CD4-positive, alpha-beta T cell (primary cell): Measurements from ENCODE around the gene FAM222B. TPM values are rescaled to one million over a fixed set of nuclear protein-coding genes. Genes with fewer than 3 reads are reported as not detected.

Source experiments
- ATAC-seq: fragments of 200-7000 bp; cut with Tn5 transposase; one replicate; pipeline ENCODE4 v1.10.0; 2022; ENCODE audit warnings: mild to moderate bottlenecking; ENCODE audit not compliant: poor library complexity
- CTCF ChIA-PET: fragments of 350-600 bp; sonication (Branson Sonifier 250); formaldehyde crosslinking; loops from one replicate; lab custom pipeline; 2021; ENCODE audit warnings: antibody characterized with exemption, inconsistent platforms; lab: Charles Lee
- POLR2A ChIA-PET: fragments of 350-600 bp; sonication (Branson Sonifier 250); formaldehyde crosslinking; loops from one replicate; lab custom pipeline; 2021; ENCODE audit warnings: antibody characterized with exemption, inconsistent platforms; lab: Charles Lee
- DNase-seq, 14 experiments: peaks; one replicate each; pipeline ENCODE4 v3.0.0-alpha.2; 2013 to 2020; ENCODE audit warnings: mixed read lengths in 2 of 14
- H3K27ac ChIP-seq, 2 donors: one replicate each; pipeline versions ENCODE4 v1.5.1 to v1.7.0; 2013; ENCODE audit warnings: low read length in 2 of 2, low read depth in 1 of 2, mild to moderate bottlenecking in 1 of 2
- H3K27me3 ChIP-seq, 2 experiments: 1 replicate in 1 of 2; 2 replicates in 1 of 2; pipeline versions ENCODE4 v1.6.1 to v1.7.0; 2013; ENCODE audit warnings: low read length in 2 of 2, control low read depth in 1 of 2, mild to moderate bottlenecking in 1 of 2, moderate library complexity in 1 of 2; ENCODE audit not compliant: insufficient read depth in 2 of 2, control insufficient read depth in 1 of 2
- H3K36me3 ChIP-seq: one replicate; pipeline ENCODE4 v1.6.1; 2013; ENCODE audit warnings: low read length, control low read depth; ENCODE audit not compliant: insufficient read depth
- H3K4me1 ChIP-seq: one replicate; pipeline ENCODE4 v1.6.1; 2013; ENCODE audit warnings: low read length, control low read depth; ENCODE audit not compliant: insufficient read depth
- H3K4me3 ChIP-seq: one replicate; pipeline ENCODE4 v1.5.1; 2013; ENCODE audit warnings: mild to moderate bottlenecking, low read length, moderate library complexity
- H3K9me3 ChIP-seq, 2 experiments: 1 replicate in 1 of 2; 2 replicates in 1 of 2; pipeline versions ENCODE4 v1.6.1 to v1.7.0; 2013; ENCODE audit warnings: low read length in 2 of 2, mild to moderate bottlenecking in 2 of 2, control low read depth in 1 of 2, moderate library complexity in 1 of 2; ENCODE audit not compliant: control insufficient read depth in 1 of 2, insufficient read depth in 1 of 2
- H3K27ac Mint-ChIP-seq: one replicate; pipeline ENCODE4 v1.8.0; 2020; ENCODE audit warnings: mixed read lengths
- H3K27me3 Mint-ChIP-seq: one replicate; pipeline ENCODE4 v1.8.0; 2021; ENCODE audit warnings: mixed read lengths
- H3K36me3 Mint-ChIP-seq: one replicate; pipeline ENCODE4 v1.8.0; 2021; ENCODE audit warnings: low read depth, mixed read lengths
- H3K4me1 Mint-ChIP-seq: one replicate; pipeline ENCODE4 v1.8.0; 2021; ENCODE audit warnings: low read depth, mixed read lengths
- H3K4me3 Mint-ChIP-seq: one replicate; pipeline ENCODE4 v1.8.0; 2020; ENCODE audit warnings: mild to moderate bottlenecking, mixed read lengths
- H3K9me3 Mint-ChIP-seq: one replicate; pipeline ENCODE4 v1.8.0; 2020; ENCODE audit warnings: mixed read lengths
- intact Hi-C, 2 experiments: fragments of 100-400 bp; cut with DNase I in 1 of 2; cut with micrococcal nuclease in 1 of 2; formaldehyde crosslinking; loops; one replicate each; pipeline versions ENCODE4 v1.15.1 to v1.9.0; 2023 to 2025; cut with DNase I, micrococcal nuclease
- total RNA-seq, 174 experiments: library from RNA in 2 of 174; stranded (reverse) in 2 of 174; gene quantifications; one replicate each; pipeline ENCODE4 v1.2.3 and lab custom pipeline; 2021 to 2026
- TF ChIP-seq, protein P1 (sequence below): fragments of 200-600 bp; IDR thresholded peaks from one replicate; pipeline ENCODE4 v1.8.0; 2022; ENCODE audit warnings: antibody characterized with exemption, mild to moderate bottlenecking

FAM222B gene
- total RNA-seq, 2 experiments from 2014 or later: 17.3 to 17.5 TPM

DNA sequence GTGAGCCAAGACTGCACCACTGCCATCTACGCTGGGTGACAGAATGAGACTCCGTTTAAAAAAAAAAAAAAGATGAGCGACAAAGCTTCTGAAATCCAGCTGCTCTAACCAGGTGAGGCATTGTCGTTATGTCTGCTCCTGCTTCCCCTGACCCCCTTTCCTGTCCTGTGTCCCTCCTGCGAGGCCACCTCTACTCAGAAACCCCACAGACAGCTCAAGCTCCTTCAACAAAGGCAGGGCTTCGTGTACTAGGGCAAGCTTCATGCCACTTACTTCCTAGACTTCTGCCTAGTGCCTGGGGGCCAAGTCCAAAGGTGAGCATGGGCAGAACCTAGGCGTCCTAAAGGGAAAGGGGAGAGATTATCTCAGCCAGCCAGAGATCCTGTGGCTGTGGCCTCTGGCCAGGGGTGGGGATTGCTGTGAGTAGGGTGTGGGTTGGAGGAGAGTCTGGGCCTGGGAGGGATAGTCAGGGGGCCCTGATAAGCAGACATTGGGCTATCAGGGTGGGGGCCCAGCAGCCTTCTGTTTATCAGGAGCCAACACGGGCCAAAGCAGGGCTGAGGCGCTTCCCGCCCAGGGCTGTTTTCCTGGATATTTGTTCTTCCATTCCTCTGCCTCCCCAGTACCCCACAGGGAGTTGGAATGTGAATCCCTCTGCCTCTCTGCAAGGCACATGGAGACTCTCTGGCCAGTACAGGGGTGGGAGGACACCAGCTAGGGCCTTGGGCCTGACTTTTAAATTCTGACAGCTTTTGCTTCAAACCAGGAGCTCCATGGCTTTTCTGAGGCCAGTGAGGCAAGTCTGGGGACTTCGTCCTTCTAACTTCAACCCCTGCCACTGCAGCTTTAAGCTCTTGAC, 22.6 kb upstream of the FAM222B start:
- ChIA-PET CTCF (no interaction called here), POLR2A (interaction anchor here (1.1 kb wide), 1 partner anchor 146 kb away, joined by 3 read pairs; no protein-coding TSS in a partner anchor)
- H3K27ac ChIP-seq: no peak overlapping the region
- no peaks in the 10 kb centered on the region for H3K9me3 ChIP-seq
- no peak for ATAC-seq
- H3K4me3 ChIP-seq: no peak overlapping the region
- DNase-seq: no peak
- intact Hi-C loops: no loop called here
- H3K27ac Mint-ChIP-seq: no peak overlapping the region
- H3K4me1 Mint-ChIP-seq: no peaks in the 10 kb centered on the region
- TF ChIP-seq, protein P1, sequence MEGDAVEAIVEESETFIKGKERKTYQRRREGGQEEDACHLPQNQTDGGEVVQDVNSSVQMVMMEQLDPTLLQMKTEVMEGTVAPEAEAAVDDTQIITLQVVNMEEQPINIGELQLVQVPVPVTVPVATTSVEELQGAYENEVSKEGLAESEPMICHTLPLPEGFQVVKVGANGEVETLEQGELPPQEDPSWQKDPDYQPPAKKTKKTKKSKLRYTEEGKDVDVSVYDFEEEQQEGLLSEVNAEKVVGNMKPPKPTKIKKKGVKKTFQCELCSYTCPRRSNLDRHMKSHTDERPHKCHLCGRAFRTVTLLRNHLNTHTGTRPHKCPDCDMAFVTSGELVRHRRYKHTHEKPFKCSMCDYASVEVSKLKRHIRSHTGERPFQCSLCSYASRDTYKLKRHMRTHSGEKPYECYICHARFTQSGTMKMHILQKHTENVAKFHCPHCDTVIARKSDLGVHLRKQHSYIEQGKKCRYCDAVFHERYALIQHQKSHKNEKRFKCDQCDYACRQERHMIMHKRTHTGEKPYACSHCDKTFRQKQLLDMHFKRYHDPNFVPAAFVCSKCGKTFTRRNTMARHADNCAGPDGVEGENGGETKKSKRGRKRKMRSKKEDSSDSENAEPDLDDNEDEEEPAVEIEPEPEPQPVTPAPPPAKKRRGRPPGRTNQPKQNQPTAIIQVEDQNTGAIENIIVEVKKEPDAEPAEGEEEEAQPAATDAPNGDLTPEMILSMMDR: no peak
- H3K9me3 Mint-ChIP-seq: no peaks in the 10 kb centered on the region
- H3K4me3 Mint-ChIP-seq: no peak overlapping the region
- H3K27me3 ChIP-seq: no peaks in the 10 kb centered on the region
- H3K36me3 Mint-ChIP-seq: peaks cover 12% of the 10 kb centered on the region
- H3K27me3 Mint-ChIP-seq: no peaks in the 10 kb centered on the region
- H3K36me3 ChIP-seq: peaks cover 7% of the 10 kb centered on the region
- peaks cover 3% of the 10 kb centered on the region for H3K4me1 ChIP-seq

DNA sequence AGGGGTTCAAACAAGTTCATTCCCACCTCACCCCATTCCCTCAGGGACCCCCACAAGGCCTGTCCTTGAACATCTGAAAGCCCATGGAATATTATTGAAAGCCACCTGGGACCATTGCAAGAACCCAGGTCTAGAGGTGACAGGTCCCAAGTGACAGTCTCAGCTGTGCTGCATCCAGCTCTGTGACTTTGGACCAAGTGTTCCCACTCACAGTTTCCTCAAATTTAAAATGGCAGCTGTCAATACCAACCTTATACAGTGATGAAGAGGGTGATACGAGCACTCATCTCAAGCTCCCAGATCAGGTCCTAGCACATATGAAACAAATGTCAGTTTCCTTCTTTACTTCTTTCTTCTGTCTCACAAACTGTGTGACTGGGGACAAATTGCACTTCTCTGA, 21.4 kb upstream of the FAM222B start:
- H3K9me3 Mint-ChIP-seq: no peaks in the 10 kb centered on the region
- no peaks in the 10 kb centered on the region for H3K27me3 ChIP-seq
- no peak overlapping the region for H3K4me3 Mint-ChIP-seq
- ChIA-PET CTCF (interaction anchor here (0.7 kb wide), 1 partner anchor 15 kb away, joined by 3 read pairs; no protein-coding TSS in a partner anchor), POLR2A (no interaction called here)
- intact Hi-C loops: no loop called here
- TF ChIP-seq, protein P1: no peak
- peaks cover 17% of the 10 kb centered on the region for H3K36me3 Mint-ChIP-seq
- H3K27me3 Mint-ChIP-seq: no peaks in the 10 kb centered on the region
- peaks cover 3% of the 10 kb centered on the region for H3K4me1 ChIP-seq
- peaks cover 17% of the 10 kb centered on the region for H3K36me3 ChIP-seq
- H3K4me3 ChIP-seq: no peak overlapping the region
- no peaks in the 10 kb centered on the region for H3K9me3 ChIP-seq
- ATAC-seq: no peak
- no peaks in the 10 kb centered on the region for H3K4me1 Mint-ChIP-seq
- no peak overlapping the region for H3K27ac ChIP-seq
- no peak for DNase-seq
- H3K27ac Mint-ChIP-seq: no peak overlapping the region

DNA sequence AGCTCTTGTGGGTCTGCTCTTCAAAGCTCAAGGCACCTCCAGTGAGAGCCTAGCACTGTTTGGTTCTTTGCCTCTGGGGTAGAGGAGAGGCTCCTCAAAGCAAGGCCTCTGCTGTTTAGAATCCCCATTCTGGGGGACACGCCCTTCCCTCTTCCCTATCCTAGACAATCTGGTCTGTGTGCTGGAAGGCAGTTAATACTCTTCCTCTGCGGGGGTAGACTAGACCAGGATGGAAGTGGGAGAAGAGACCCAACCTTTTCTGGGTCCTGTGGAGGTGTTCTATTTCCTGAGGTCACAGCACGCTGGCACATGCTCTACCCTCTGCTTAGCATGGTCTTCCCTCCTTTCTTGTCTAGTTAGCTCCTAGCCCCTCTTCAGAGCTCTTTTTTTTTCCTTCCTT, 20.0 kb upstream of the FAM222B start:
- CTCF ChIA-PET: no interaction called here

More for the DNA sequence above, 20.0 kb upstream of the FAM222B start:
- Mint-ChIP-seq H3K4me1 (no peaks in the 10 kb centered on the region), H3K9me3 (no peaks in the 10 kb centered on the region), H3K36me3 (peaks cover 31% of the 10 kb centered on the region), H3K27ac (no peak overlapping the region), H3K27me3 (no peaks in the 10 kb centered on the region), H3K4me3 (no peak overlapping the region)
- H3K27ac ChIP-seq: no peak overlapping the region
- peaks cover 3% of the 10 kb centered on the region for H3K4me1 ChIP-seq
- POLR2A ChIA-PET: no interaction called here
- ATAC-seq (no peak), DNase-seq (no peak)
- no peaks in the 10 kb centered on the region for H3K9me3 ChIP-seq
- intact Hi-C loops: no loop called here
- H3K4me3 ChIP-seq: no peak overlapping the region
- peaks cover 31% of the 10 kb centered on the region for H3K36me3 ChIP-seq
- TF ChIP-seq, protein P1: no peak
- H3K27me3 ChIP-seq: no peaks in the 10 kb centered on the region
